Renal pelvis (tissue), 12 donors: Measurements from ENCODE around the gene STAG3. TPM values are rescaled to one million over a fixed set of nuclear protein-coding genes. Genes with fewer than 3 reads are reported as not detected.
"Not testable (repeated sequence)": the region's sequence is repeated elsewhere in the genome, so short reads cannot be mapped to it uniquely, and the experiment has no call there.

ENCODE experiments used
- DNase-seq: peaks from one replicate; pipeline ENCODE4 v3.0.0-alpha.2; 2013
- long read RNA-seq, 16 experiments: transcript quantifications; one replicate each; lab custom pipeline, GENCODE V29; 2026
- polyA plus RNA-seq, 3 donors: library from polyadenylated mRNA; unstranded; fragments of 120-200 nt; gene quantifications; one replicate each; pipeline ENCODE4 v1.2.1, GENCODE V29; 2013; ENCODE audit not compliant: insufficient read length in 3 of 3

The STAG3 gene, protein sequence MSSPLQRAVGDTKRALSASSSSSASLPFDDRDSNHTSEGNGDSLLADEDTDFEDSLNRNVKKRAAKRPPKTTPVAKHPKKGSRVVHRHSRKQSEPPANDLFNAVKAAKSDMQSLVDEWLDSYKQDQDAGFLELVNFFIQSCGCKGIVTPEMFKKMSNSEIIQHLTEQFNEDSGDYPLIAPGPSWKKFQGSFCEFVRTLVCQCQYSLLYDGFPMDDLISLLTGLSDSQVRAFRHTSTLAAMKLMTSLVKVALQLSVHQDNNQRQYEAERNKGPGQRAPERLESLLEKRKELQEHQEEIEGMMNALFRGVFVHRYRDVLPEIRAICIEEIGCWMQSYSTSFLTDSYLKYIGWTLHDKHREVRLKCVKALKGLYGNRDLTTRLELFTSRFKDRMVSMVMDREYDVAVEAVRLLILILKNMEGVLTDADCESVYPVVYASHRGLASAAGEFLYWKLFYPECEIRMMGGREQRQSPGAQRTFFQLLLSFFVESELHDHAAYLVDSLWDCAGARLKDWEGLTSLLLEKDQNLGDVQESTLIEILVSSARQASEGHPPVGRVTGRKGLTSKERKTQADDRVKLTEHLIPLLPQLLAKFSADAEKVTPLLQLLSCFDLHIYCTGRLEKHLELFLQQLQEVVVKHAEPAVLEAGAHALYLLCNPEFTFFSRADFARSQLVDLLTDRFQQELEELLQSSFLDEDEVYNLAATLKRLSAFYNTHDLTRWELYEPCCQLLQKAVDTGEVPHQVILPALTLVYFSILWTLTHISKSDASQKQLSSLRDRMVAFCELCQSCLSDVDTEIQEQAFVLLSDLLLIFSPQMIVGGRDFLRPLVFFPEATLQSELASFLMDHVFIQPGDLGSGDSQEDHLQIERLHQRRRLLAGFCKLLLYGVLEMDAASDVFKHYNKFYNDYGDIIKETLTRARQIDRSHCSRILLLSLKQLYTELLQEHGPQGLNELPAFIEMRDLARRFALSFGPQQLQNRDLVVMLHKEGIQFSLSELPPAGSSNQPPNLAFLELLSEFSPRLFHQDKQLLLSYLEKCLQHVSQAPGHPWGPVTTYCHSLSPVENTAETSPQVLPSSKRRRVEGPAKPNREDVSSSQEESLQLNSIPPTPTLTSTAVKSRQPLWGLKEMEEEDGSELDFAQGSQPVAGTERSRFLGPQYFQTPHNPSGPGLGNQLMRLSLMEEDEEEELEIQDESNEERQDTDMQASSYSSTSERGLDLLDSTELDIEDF
- polyA plus RNA-seq, result 10 to 100 TPM; 10.2 to 33.4 (median 30.1) TPM
- long read RNA-seq, donor 1, result 0 reads
- long read RNA-seq, donor 2, result 0 reads
- long read RNA-seq, donor 3, result 0 reads
- long read RNA-seq, donor 4, result 0 reads
- long read RNA-seq, donor 5, result 0 reads
- long read RNA-seq, donor 6, partial matches to known transcripts, result 7 of 12 reads
- long read RNA-seq, donor 6, other reads (novel, unspliced or antisense), result 5 of 12 reads
- long read RNA-seq, donor 7, partial matches to known transcripts, result 11 of 11 reads
- long read RNA-seq, donor 7, other reads (novel, unspliced or antisense), result 0 of 11 reads
- long read RNA-seq, donor 8, result 0 reads
- long read RNA-seq, donor 9, result 0 reads
- long read RNA-seq, donor 10, partial matches to known transcripts, result 32 of 32 reads
- long read RNA-seq, donor 10, other reads (novel, unspliced or antisense), result 0 of 32 reads
- long read RNA-seq, donor 11, result 0 reads
- long read RNA-seq, donor 12, result 0 reads
- long read RNA-seq, donor 13, partial matches to known transcripts, result 8 of 8 reads
- long read RNA-seq, donor 13, other reads (novel, unspliced or antisense), result 0 of 8 reads
- long read RNA-seq, donor 14, partial matches to known transcripts, result 50 of 55 reads
- long read RNA-seq, donor 14, other reads (novel, unspliced or antisense), result 5 of 55 reads
- long read RNA-seq, donor 15, partial matches to known transcripts, result 40 of 55 reads
- long read RNA-seq, donor 15, other reads (novel, unspliced or antisense), result 15 of 55 reads
- long read RNA-seq, donor 16, partial matches to known transcripts, result 23 of 28 reads
- long read RNA-seq, donor 16, other reads (novel, unspliced or antisense), result 5 of 28 reads

- peak; percentile 96 for DNase-seq
These were observed at the start of gene STAG3, which contains the start of gene GPC2 for GRCh38 chr7:100177045-100178001. STAG3 (plus strand) TSS chr7:100177918; CDS start chr7:100180557, 2,639 bp downstream. GPC2 (minus strand) TSS chr7:100177381; CDS start chr7:100177199, 182 bp downstream.

- DNase-seq, result no peak
These were observed 49.1 kb upstream of the STAG3 start for GRCh38 chr7:100128637-100128963.

DNA sequence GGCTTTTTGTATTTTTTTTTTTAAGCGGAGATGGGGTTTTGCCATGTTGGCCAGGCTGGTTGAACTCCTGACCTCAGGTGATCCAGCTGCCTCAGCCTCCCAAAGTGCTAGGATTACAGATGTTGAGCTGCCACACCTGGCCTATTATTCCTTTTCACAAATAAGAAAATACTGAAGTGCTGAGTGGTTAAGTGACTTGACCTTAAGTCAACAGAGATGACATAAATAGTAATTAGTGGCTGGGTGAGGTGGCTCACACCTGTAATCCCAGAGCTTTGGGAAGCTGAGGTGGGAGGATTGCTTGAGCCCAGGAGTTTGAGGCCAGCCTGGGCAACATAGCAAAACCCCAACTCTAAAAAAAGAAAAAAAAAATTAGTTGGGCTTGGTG lies 47.5 kb upstream of the STAG3 start:
- not testable (repeated sequence) for DNase-seq

GRCh38 chr7:100130608-100131453 lies 46.9 kb upstream of the STAG3 start:
- DNase-seq, result peak; percentile 74

GRCh38 chr7:100132126-100132525 lies 45.6 kb upstream of the STAG3 start:
- no peak for DNase-seq

- no peak for DNase-seq
These were observed 45.0 kb upstream of the STAG3 start for GRCh38 chr7:100132697-100133151.

DNA sequence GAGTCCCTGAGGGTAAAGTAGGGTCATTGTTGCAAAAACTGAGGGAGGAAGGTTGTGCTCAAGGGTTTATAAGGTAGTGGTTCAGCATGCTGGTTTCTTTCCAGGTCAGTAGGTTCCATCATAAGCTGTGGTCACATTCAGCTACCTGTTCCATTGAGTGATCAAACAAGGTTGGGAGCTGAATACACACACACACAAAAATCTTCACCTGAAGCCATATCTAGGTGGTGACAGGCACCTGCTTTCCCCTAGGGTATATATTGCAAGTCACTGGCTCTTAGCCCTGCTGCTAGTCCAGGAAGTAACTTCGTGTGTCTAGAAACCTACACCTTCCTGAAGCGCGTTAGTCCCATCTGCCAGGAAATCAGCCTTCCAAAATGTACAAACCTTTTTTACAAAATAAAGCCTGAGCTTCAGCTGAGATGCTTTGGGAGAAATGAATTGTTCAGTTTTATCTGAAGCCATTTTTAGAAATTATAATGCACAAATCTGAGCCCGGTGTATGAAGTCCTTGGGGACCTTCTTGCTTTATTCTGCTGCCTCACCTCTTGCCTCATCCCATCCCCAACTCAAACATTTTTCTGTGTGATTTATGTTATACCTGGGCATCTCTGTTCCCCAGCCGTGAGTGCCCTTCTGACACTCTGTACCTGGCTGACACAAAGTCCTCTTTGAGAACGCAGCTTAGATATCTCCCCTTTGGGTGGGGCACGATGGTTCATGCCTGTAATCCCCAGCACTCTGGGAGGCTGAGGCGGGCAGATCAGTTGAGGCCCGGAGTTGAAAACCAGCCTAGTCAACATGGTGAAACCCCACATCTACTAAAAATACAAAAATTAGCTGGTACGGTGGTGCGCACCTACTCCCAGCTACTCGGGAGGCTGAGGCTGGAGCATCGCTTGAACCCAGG lies 39.6 kb upstream of the STAG3 start:
- DNase-seq, result no peak

- no peak for DNase-seq
These were observed 36.2 kb upstream of the STAG3 start for GRCh38 chr7:100141555-100141949.

DNA sequence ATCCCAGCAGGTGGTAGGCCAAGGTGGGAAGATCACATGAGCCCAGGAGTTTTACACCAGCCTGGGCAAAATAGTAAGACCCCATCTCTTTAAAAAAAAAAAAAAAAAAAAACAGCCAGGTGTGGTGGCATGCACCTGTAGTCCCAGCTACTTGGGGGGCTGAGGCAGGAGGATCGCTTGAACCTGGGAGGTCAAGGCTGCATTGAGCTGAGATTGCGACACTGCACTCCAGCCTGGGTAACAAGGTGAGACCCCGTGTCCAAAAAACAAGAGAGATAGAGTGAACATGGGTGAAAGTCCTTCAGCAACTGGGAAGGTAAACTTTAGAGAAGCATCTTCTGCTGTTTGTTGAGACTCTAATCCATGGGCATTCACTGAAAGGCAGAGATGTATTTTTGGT lies 35.3 kb upstream of the STAG3 start:
- no peak for DNase-seq

DNA sequence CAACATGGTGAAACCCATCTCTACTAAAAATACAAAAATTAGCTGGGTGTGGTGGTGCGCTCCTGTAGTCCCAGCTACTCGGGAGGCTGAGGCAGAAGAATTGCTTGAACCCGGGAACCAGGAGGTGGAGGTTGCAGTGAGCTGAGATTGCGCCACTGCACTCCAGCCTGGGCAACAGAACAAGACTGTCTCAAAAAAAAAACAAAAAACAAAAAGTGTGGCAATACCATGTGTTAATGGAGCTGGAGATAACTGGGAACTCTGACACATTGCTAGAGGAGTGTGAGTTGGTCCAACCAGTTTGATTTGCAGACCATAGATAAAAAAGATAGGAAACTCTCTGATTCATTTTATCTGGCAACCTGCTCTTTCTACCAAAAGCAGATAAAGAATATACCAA lies 31.4 kb upstream of the STAG3 start:
- not testable (repeated sequence) for DNase-seq

GRCh38 chr7:100147278-100147677 lies 30.4 kb upstream of the STAG3 start:
- DNase-seq, result no peak

- no peak for DNase-seq
These were observed 29.5 kb upstream of the STAG3 start for GRCh38 chr7:100148225-100148558.

DNA sequence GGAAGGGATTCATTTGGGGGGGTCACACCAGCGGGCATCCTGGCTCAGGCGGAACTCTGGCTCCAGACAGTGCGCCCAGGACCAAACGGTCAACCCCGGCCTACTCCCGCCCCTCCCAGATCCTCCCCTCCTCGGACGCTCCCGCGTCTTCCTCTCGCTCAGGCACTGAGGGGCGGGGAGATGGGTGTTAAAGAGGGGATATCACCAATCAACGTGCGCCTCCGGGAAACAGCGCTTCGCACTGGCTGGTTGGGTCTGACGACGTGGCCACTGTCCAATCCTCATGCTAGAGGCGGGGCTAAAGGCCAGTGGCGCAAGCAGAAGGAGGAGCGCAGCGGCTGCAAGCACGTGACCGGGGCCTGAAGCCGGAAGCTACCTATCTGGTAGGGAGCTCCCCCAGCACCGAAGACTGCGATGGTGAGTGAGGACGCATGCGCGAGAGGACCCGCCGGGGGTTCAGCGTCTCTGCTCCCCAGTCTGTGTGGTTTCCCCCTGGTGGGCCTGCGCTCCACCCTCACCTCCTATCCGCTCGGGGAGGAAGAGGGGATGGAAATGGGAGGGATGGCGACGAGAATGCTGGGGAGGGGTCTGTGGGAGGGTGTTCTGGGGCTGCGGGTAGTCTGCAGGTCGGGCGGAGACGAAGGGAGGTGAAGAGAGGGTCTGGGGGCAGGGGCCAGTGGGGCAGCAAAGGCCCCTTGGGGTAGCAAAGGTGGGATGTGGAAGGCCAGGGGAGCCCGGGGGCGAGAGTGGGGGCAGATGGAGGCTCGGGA lies 29.0 kb upstream of the STAG3 start, which contains the start of gene LAMTOR4:
Gene LAMTOR4, plus strand, starts transcription at position 360 of the 770 bp plus-strand sequence. Its CDS starts 55 bp downstream, at position 415.
- peak; percentile 99 for DNase-seq

- no peak for DNase-seq
These were observed 25.3 kb upstream of the STAG3 start for GRCh38 chr7:100152404-100152803.

DNA sequence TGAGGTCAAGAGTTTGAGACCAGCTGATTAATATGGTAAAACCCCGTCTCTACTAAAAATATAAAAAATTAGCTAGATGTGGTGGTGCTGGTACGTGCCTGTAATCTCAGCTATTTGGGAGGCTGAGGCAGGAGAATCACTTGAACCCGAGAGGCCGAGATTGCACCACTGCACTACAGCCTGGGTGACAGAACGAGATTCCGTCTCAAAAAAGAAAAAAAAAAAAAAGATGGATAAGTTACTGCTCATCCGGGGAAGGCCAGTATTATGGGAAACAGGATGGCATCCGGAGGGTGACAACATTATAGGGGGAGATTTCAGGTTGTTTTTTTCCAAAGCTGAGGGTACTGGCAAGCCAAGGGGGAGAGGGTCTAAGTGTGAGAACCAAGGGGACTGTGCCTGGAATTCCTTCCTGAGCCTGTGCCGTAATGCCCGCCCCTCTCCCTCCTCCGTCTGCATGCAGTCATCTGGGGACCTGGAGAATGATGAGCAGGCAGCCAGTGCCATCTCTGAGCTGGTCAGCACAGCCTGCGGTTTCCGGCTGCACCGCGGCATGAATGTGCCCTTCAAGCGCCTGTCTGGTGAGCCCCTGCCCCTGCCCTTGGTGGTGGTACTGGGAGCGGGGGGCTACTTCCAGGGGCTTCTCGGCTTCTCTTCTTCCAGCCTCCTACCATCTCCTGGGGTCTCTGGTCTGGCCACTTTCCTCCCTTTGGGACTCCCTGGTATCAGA lies 24.6 kb upstream of the STAG3 start:
- DNase-seq, result no peak
